Measurements from ENCODE around the gene MDK.

DNA sequence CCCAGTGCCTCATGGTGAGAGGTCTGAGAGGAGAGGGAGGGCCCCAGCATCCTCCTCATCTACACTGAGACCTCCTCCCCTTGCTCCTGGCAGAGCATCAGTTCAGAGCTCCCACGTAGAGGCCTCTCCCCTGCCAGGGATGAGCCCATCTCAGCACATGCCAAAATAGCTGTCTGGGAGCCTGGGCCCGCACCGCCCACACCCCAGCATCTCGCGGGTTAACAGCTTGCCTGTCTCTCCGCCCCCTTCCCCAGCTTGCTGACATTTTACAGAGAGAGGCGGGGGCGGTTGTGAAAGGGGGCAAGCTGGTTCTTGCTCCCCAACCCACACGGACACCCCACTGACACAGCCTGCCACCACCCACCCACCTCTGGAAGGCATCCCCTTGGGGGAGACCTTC is 27.8 kb upstream of the MDK start:
- TF ChIP-seq, protein P1, sequence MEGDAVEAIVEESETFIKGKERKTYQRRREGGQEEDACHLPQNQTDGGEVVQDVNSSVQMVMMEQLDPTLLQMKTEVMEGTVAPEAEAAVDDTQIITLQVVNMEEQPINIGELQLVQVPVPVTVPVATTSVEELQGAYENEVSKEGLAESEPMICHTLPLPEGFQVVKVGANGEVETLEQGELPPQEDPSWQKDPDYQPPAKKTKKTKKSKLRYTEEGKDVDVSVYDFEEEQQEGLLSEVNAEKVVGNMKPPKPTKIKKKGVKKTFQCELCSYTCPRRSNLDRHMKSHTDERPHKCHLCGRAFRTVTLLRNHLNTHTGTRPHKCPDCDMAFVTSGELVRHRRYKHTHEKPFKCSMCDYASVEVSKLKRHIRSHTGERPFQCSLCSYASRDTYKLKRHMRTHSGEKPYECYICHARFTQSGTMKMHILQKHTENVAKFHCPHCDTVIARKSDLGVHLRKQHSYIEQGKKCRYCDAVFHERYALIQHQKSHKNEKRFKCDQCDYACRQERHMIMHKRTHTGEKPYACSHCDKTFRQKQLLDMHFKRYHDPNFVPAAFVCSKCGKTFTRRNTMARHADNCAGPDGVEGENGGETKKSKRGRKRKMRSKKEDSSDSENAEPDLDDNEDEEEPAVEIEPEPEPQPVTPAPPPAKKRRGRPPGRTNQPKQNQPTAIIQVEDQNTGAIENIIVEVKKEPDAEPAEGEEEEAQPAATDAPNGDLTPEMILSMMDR (IDR thresholded peaks at IDR 0.05; ENCODE audit: low read depth, low read length, missing input control), result no peak
- TF ChIP-seq FOXA1 (IDR thresholded peaks at IDR 0.05), result no peak
- no peak for TF ChIP-seq SP1 (IDR thresholded peaks at IDR 0.05)
- TF ChIP-seq RAD21 (IDR thresholded peaks at IDR 0.05), result no peak
- TF ChIP-seq, protein P2, sequence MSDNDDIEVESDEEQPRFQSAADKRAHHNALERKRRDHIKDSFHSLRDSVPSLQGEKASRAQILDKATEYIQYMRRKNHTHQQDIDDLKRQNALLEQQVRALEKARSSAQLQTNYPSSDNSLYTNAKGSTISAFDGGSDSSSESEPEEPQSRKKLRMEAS (IDR thresholded peaks at IDR 0.05), result no peak
- TF ChIP-seq JUND (IDR thresholded peaks at IDR 0.05), result no peak
- TF ChIP-seq, protein P3, sequence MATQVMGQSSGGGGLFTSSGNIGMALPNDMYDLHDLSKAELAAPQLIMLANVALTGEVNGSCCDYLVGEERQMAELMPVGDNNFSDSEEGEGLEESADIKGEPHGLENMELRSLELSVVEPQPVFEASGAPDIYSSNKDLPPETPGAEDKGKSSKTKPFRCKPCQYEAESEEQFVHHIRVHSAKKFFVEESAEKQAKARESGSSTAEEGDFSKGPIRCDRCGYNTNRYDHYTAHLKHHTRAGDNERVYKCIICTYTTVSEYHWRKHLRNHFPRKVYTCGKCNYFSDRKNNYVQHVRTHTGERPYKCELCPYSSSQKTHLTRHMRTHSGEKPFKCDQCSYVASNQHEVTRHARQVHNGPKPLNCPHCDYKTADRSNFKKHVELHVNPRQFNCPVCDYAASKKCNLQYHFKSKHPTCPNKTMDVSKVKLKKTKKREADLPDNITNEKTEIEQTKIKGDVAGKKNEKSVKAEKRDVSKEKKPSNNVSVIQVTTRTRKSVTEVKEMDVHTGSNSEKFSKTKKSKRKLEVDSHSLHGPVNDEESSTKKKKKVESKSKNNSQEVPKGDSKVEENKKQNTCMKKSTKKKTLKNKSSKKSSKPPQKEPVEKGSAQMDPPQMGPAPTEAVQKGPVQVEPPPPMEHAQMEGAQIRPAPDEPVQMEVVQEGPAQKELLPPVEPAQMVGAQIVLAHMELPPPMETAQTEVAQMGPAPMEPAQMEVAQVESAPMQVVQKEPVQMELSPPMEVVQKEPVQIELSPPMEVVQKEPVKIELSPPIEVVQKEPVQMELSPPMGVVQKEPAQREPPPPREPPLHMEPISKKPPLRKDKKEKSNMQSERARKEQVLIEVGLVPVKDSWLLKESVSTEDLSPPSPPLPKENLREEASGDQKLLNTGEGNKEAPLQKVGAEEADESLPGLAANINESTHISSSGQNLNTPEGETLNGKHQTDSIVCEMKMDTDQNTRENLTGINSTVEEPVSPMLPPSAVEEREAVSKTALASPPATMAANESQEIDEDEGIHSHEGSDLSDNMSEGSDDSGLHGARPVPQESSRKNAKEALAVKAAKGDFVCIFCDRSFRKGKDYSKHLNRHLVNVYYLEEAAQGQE (IDR thresholded peaks at IDR 0.05), result no peak
- no peak for TF ChIP-seq HNF4G (IDR thresholded peaks at IDR 0.05)
- TF ChIP-seq YY1 (IDR thresholded peaks at IDR 0.05), result no peak
- no peak for TF ChIP-seq TAF1 (conservative IDR thresholded peaks at IDR 0.05)
- TF ChIP-seq HNF4A (conservative IDR thresholded peaks at IDR 0.05), result no peak
- TF ChIP-seq, protein P4, sequence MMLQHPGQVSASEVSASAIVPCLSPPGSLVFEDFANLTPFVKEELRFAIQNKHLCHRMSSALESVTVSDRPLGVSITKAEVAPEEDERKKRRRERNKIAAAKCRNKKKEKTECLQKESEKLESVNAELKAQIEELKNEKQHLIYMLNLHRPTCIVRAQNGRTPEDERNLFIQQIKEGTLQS (IDR thresholded peaks at IDR 0.05), result no peak
- no peak for TF ChIP-seq RXRA (IDR thresholded peaks at IDR 0.05)
- no peak for TF ChIP-seq GABPA (IDR thresholded peaks at IDR 0.05 in 1 of 2, conservative IDR thresholded peaks at IDR 0.05 in 1 of 2)
